Mucosa of descending colon (tissue), 3 donors: ENCODE results near the gene SYT2. TPM values are rescaled to one million over a fixed set of nuclear protein-coding genes. Genes with fewer than 3 reads are reported as not detected.
"Not testable (repeated sequence)": the region's sequence is repeated elsewhere in the genome, so short reads cannot be mapped to it uniquely, and the experiment has no call there.

Experiments used
- ATAC-seq: fragments of 200-7000 bp; cut with Tn5 transposase; one replicate; pipeline ENCODE4 v1.9.1; 2020; ENCODE audit warnings: mild to moderate bottlenecking, moderate library complexity
- DNase-seq, 3 donors: peaks; one replicate each; pipeline ENCODE4 v3.0.0-alpha.2; 2020
- H3K36me3 ChIP-seq: fragments of 200-600 bp; one replicate; pipeline ENCODE4 v1.8.0; 2021; ENCODE audit warnings: low read depth, mild to moderate bottlenecking
- H3K4me1 ChIP-seq: fragments of 200-600 bp; one replicate; pipeline ENCODE4 v1.8.0; 2021; ENCODE audit warnings: low read depth, mild to moderate bottlenecking
- H3K4me3 ChIP-seq: fragments of 200-600 bp; one replicate; pipeline ENCODE4 v1.8.0; 2021; ENCODE audit warnings: mild to moderate bottlenecking
- H3K9me3 ChIP-seq: fragments of 200-600 bp; one replicate; pipeline ENCODE4 v1.8.0; 2021; ENCODE audit warnings: mild to moderate bottlenecking
- intact Hi-C, 2 donors: fragments of 100-400 bp; cut with DNase I in 1 of 2; cut with micrococcal nuclease in 1 of 2; formaldehyde crosslinking; loops; one replicate each; pipeline versions ENCODE4 v1.11.0 to v1.11.1; 2022; cut with DNase I, micrococcal nuclease
- total RNA-seq, 3 donors: library from RNA; stranded (reverse); fragmentation: NEBNext Ultra II Directional in 2 of 3; extraction: Animal tissue kit (Norgen Biotek cat#: 25700) in 2 of 3; gene quantifications; one replicate each; pipeline versions ENCODE4 v1.2.1 to v1.2.4, GENCODE V29; 2021 to 2023
- TF ChIP-seq, protein P1 (sequence below): fragments of 200-600 bp; IDR thresholded peaks from one replicate; pipeline ENCODE4 v1.8.0; 2022; ENCODE audit warnings: antibody characterized with exemption, mild to moderate bottlenecking
- donor health status: DM: no; HTN: no; CAD: no; lungs with moderate emphysema.
- donor health status: DM: no; HTN: no; CAD: no.
- donor health status: DM: no; HTN: yes; CAD: no.

SYT2 gene
- total RNA-seq, 3 donors from 2014 or later = 0.16 to 0.43 TPM; not detected in 1

- no peak for ATAC-seq
- Histone ChIP-seq H3K9me3 (no peaks in the 10 kb centered on the region), H3K36me3 (no peaks in the 10 kb centered on the region), H3K4me1 (peaks cover 4% of the 10 kb centered on the region), H3K4me3 (no peak overlapping the region)
- TF ChIP-seq, protein P1, sequence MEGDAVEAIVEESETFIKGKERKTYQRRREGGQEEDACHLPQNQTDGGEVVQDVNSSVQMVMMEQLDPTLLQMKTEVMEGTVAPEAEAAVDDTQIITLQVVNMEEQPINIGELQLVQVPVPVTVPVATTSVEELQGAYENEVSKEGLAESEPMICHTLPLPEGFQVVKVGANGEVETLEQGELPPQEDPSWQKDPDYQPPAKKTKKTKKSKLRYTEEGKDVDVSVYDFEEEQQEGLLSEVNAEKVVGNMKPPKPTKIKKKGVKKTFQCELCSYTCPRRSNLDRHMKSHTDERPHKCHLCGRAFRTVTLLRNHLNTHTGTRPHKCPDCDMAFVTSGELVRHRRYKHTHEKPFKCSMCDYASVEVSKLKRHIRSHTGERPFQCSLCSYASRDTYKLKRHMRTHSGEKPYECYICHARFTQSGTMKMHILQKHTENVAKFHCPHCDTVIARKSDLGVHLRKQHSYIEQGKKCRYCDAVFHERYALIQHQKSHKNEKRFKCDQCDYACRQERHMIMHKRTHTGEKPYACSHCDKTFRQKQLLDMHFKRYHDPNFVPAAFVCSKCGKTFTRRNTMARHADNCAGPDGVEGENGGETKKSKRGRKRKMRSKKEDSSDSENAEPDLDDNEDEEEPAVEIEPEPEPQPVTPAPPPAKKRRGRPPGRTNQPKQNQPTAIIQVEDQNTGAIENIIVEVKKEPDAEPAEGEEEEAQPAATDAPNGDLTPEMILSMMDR = no peak
- intact Hi-C loops = no loop called here
- DNase-seq = no peak
Observed at GRCh38 chr1:202551683-202552082, 158.6 kb downstream of the SYT2 start.

GRCh38 chr1:202550088-202550487, 160.2 kb downstream of the SYT2 start:
- not testable (repeated sequence) for H3K9me3 ChIP-seq

GRCh38 chr1:202547215-202547614, 163.0 kb downstream of the SYT2 start:
- Histone ChIP-seq H3K4me3 (no peak overlapping the region), H3K9me3 (no peaks in the 10 kb centered on the region), H3K4me1 (peaks cover 2% of the 10 kb centered on the region), H3K36me3 (no peaks in the 10 kb centered on the region)
- ATAC-seq (peak; percentile 36), DNase-seq (no peak)
- TF ChIP-seq, protein P1 = no peak
- intact Hi-C loops = no loop called here

More at GRCh38 chr1:202550088-202550487, 160.2 kb downstream of the SYT2 start:
- H3K4me1 ChIP-seq, H3K36me3 ChIP-seq, intact Hi-C loops, ATAC-seq, DNase-seq, H3K4me3 ChIP-seq: not testable (repeated sequence)

- intact Hi-C loops, H3K4me1 ChIP-seq, H3K9me3 ChIP-seq, H3K4me3 ChIP-seq, DNase-seq, H3K36me3 ChIP-seq, ATAC-seq: not testable (repeated sequence)
Observed at GRCh38 chr1:202546796-202547195, 163.5 kb downstream of the SYT2 start.

- ATAC-seq, intact Hi-C loops, H3K4me1 ChIP-seq: not testable (repeated sequence)
Observed at GRCh38 chr1:202546377-202546776, 163.9 kb downstream of the SYT2 start.

GRCh38 chr1:202545647-202546303, 164.5 kb downstream of the SYT2 start:
- not testable (repeated sequence) for H3K36me3 ChIP-seq, H3K4me3 ChIP-seq, ATAC-seq

More at GRCh38 chr1:202546377-202546776, 163.9 kb downstream of the SYT2 start:
- H3K4me3 ChIP-seq, DNase-seq, H3K36me3 ChIP-seq, H3K9me3 ChIP-seq: not testable (repeated sequence)

GRCh38 chr1:202544766-202545449, 165.3 kb downstream of the SYT2 start:
- H3K4me3 ChIP-seq, intact Hi-C loops: not testable (repeated sequence)

More at GRCh38 chr1:202545647-202546303, 164.5 kb downstream of the SYT2 start:
- DNase-seq, H3K9me3 ChIP-seq, H3K4me1 ChIP-seq, intact Hi-C loops: not testable (repeated sequence)

DNA sequence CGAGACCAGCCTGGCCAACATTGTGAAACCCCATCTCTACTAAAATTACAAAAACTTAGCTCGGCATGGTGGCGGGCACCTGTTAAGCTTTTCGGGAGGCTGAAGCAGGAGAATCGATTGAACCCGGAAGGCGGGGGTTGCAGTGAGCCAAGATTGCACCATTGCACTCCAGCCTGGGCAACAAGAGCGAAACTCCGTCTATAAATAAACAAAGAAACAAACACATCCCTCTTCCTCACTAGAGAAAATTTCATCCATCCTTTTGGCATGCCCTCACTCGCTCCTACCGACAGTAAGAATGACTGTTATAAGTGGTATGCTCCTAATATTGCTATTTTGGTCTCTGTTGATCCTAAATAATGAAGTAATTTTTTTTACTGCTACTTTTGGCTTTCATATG, 166.7 kb downstream of the SYT2 start:
- H3K9me3 ChIP-seq, H3K4me1 ChIP-seq, ATAC-seq, H3K36me3 ChIP-seq, DNase-seq, intact Hi-C loops, H3K4me3 ChIP-seq: not testable (repeated sequence)

More at GRCh38 chr1:202544766-202545449, 165.3 kb downstream of the SYT2 start:
- ATAC-seq, H3K36me3 ChIP-seq, DNase-seq, H3K9me3 ChIP-seq, H3K4me1 ChIP-seq: not testable (repeated sequence)

DNA sequence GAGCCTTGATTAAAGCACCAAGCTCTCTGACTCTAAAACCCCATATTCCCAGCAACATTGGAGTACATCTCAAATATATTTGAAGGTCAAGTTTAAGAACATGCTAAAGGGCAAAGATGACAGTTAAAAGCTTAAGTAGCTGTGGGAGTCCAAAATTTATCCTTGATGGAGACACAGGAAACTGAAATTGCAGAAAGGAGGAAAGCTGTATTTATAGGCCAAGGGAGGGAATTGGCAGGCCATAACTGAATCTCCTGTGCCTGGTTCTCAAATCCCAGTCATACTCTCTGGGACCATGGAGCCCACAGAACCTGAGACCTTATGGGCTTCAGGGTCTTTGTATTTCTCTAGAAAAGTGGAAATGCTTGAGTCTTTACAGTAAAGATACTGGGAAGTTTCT, 167.8 kb downstream of the SYT2 start:
- H3K36me3 ChIP-seq, ATAC-seq, H3K4me3 ChIP-seq, DNase-seq, H3K4me1 ChIP-seq, H3K9me3 ChIP-seq, intact Hi-C loops: not testable (repeated sequence)

DNA sequence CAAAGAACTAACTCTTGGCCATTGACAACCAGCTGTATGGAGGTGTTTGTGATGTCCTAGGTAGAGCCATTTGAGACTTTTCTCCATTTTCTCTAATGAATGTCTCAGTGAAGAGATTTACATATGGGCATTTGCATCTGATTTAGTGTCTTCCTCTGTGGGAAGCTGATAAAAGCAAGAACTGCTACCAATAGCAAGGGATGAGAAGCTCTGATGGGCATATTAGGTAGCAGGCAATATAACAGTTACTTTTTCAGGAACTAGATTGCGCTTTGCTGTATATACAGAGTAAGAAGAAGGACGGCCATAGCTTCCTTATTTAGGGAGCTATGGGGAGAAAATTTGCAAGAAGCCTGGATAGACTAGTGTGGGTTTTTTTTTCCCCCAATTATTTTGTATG, 169.4 kb downstream of the SYT2 start:
- ATAC-seq, H3K4me3 ChIP-seq, H3K9me3 ChIP-seq, intact Hi-C loops, H3K4me1 ChIP-seq, DNase-seq, H3K36me3 ChIP-seq: not testable (repeated sequence)
